ENCODE measurements around the gene DDX20.

DDX20 gene

DNA sequence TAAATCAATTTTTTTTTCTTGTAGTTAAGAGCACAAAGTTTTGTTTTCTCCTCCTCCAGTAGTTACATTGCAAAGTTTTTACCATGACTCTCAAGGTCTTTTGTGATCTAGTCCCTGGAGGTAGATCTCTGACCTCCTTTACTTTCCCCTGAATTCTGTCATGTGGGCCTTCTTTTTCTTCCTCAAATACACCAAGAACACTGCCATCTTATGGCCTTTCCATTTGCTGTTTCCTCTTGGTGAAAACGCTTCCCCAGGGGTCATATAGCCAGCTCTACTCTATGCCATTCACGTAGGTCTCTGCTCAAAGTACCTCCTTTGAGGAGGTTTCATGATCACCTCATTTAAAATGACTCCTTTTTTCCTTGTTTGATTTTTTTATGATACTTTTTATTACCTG is 2.7 kb downstream of the DDX20 start:
- H3K27me3 ChIP-seq (ENCODE audit: low read length) = no peaks in the 10 kb centered on the region
- H3K27ac ChIP-seq (ENCODE audit: low read depth, low read length) = no peak overlapping the region
- peaks cover 42% of the 10 kb centered on the region for H3K36me3 ChIP-seq (ENCODE audit: low read length)
- peak overlapping the region; percentile 19 for H3K4me2 ChIP-seq (ENCODE audit: low read depth, low read length, poor library complexity, severe bottlenecking)
- H3K9me3 ChIP-seq (ENCODE audit: insufficient read depth, low read length) = no peaks in the 10 kb centered on the region
- no peaks in the 10 kb centered on the region for H3K9me2 ChIP-seq (replicated peaks; ENCODE audit: insufficient read depth, low read length)
- H3K4me3 ChIP-seq (ENCODE audit: insufficient read depth, low read length, poor library complexity, severe bottlenecking) = no peak overlapping the region
- TF ChIP-seq, protein P1, sequence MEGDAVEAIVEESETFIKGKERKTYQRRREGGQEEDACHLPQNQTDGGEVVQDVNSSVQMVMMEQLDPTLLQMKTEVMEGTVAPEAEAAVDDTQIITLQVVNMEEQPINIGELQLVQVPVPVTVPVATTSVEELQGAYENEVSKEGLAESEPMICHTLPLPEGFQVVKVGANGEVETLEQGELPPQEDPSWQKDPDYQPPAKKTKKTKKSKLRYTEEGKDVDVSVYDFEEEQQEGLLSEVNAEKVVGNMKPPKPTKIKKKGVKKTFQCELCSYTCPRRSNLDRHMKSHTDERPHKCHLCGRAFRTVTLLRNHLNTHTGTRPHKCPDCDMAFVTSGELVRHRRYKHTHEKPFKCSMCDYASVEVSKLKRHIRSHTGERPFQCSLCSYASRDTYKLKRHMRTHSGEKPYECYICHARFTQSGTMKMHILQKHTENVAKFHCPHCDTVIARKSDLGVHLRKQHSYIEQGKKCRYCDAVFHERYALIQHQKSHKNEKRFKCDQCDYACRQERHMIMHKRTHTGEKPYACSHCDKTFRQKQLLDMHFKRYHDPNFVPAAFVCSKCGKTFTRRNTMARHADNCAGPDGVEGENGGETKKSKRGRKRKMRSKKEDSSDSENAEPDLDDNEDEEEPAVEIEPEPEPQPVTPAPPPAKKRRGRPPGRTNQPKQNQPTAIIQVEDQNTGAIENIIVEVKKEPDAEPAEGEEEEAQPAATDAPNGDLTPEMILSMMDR (IDR thresholded peaks at IDR 0.05; ENCODE audit: insufficient read depth, low read length, poor library complexity, severe bottlenecking) = no peak
- no peak for TF ChIP-seq EZH2phosphoT487 (conservative IDR thresholded peaks at IDR 0.05; ENCODE audit: low read length)
- no peak overlapping the region for H2AFZ ChIP-seq (ENCODE audit: low read depth, low read length, severe bottlenecking)
- peaks cover 6% of the 10 kb centered on the region; the same call in 1 of the 2 replicates for H4K20me1 ChIP-seq (ENCODE audit: low read depth, low read length)
- H3K9ac ChIP-seq (ENCODE audit: low read length) = no peak overlapping the region
- peaks cover 33% of the 10 kb centered on the region for H3K79me2 ChIP-seq (ENCODE audit: insufficient read depth, low read length)
- no peaks in the 10 kb centered on the region; the same call in 1 of the 2 replicates for H3F3A ChIP-seq (ENCODE audit: insufficient read depth)

DNA sequence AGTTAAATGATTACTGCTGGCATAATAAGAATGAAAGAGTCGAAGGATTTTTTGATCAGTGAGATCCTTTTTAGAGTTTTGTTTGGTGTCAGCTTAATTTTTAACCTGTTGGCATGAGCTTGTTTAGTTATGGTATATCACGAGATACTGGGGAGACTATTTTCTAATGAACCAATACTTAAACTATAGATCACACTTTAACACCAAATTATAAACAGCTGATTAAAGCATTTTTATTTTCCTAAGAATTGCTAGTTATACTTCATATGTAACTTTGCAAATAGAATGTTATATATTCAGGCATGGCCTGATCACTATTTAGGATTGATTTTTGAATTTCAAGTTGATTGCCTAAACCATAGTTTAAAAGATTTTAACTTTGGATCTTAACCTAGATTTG is 6.0 kb downstream of the DDX20 start:
- Histone ChIP-seq H2AFZ (ENCODE audit: low read depth, low read length, severe bottlenecking) (no peak overlapping the region), H3F3A (ENCODE audit: insufficient read depth) (peaks cover 5% of the 10 kb centered on the region; the same call in 1 of the 2 replicates), H3K9me2 (replicated peaks; ENCODE audit: insufficient read depth, low read length) (no peaks in the 10 kb centered on the region), H3K4me3 (ENCODE audit: insufficient read depth, low read length, poor library complexity, severe bottlenecking) (no peak overlapping the region), H3K4me2 (ENCODE audit: low read depth, low read length, poor library complexity, severe bottlenecking) (no peak overlapping the region), H3K9me3 (ENCODE audit: insufficient read depth, low read length) (no peaks in the 10 kb centered on the region), H3K9ac (ENCODE audit: low read length) (no peak overlapping the region), H3K27ac (ENCODE audit: low read depth, low read length) (no peak overlapping the region), H4K20me1 (ENCODE audit: low read depth, low read length) (peaks cover 6% of the 10 kb centered on the region; the same call in 1 of the 2 replicates), H3K36me3 (ENCODE audit: low read length) (peaks cover 64% of the 10 kb centered on the region), H3K79me2 (ENCODE audit: insufficient read depth, low read length) (peaks cover 31% of the 10 kb centered on the region), H3K27me3 (ENCODE audit: low read length) (no peaks in the 10 kb centered on the region)
- TF ChIP-seq EZH2phosphoT487 (conservative IDR thresholded peaks at IDR 0.05; ENCODE audit: low read length) = no peak
- TF ChIP-seq, protein P1 (IDR thresholded peaks at IDR 0.05; ENCODE audit: insufficient read depth, low read length, poor library complexity, severe bottlenecking) = no peak

DNA sequence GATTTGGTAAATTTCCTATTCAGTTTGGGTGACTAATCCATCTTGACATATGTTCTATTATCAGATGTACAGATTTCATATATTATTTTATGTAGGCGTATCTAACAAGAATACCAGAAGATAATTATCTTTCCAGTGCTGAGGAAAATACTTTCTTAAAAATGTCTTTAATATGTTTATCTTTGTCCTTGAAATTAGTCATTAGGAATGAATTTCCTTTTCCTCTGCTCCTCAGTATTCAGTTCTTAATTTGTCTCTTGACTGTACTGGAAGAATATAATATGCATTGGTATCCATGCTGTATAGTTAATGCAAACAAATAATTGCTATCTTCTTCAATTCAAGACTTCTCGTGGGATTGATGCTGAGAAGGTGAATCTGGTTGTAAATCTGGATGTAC is 6.6 kb downstream of the DDX20 start:
- no peak for TF ChIP-seq EZH2phosphoT487 (conservative IDR thresholded peaks at IDR 0.05; ENCODE audit: low read length)
- TF ChIP-seq, protein P1 (IDR thresholded peaks at IDR 0.05; ENCODE audit: insufficient read depth, low read length, poor library complexity, severe bottlenecking) = no peak
- Histone ChIP-seq H3K27ac (ENCODE audit: low read depth, low read length) (no peak overlapping the region), H3K4me2 (ENCODE audit: low read depth, low read length, poor library complexity, severe bottlenecking) (no peak overlapping the region)

More for the DNA sequence above, 6.6 kb downstream of the DDX20 start:
- Histone ChIP-seq H3K4me3 (ENCODE audit: insufficient read depth, low read length, poor library complexity, severe bottlenecking) (no peak overlapping the region), H3F3A (ENCODE audit: insufficient read depth) (peaks cover 5% of the 10 kb centered on the region; the same call in 1 of the 2 replicates), H2AFZ (ENCODE audit: low read depth, low read length, severe bottlenecking) (no peak overlapping the region), H3K9me2 (replicated peaks; ENCODE audit: insufficient read depth, low read length) (no peaks in the 10 kb centered on the region), H3K9ac (ENCODE audit: low read length) (no peak overlapping the region), H3K79me2 (ENCODE audit: insufficient read depth, low read length) (peaks cover 28% of the 10 kb centered on the region), H4K20me1 (ENCODE audit: low read depth, low read length) (peaks cover 6% of the 10 kb centered on the region; the same call in 1 of the 2 replicates), H3K9me3 (ENCODE audit: insufficient read depth, low read length) (no peaks in the 10 kb centered on the region), H3K36me3 (ENCODE audit: low read length) (peaks cover 69% of the 10 kb centered on the region), H3K27me3 (ENCODE audit: low read length) (no peaks in the 10 kb centered on the region)

Measured in SU-DHL-6 (cell line).